ENCODE measurements around the gene DTL.

DTL gene

DNA sequence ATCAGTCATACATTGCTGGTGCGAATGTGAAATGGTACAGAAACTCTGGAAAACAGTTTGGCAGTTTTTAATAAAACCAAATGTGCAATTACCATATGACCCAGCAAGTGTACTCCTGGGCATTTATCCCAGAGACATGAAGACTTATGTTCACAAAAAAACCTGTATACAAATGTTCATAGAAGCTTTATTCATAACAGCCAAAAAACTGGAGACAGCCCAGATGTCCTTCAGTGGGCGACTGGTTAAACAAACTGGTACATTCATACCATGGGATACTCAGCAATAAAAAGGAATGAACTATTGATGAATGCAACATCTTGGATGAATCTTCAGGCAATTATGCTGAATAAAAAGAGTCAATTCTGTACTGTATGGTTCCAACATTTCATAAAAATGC is 97.8 kb downstream of the DTL start:
- TF ChIP-seq, protein P1, sequence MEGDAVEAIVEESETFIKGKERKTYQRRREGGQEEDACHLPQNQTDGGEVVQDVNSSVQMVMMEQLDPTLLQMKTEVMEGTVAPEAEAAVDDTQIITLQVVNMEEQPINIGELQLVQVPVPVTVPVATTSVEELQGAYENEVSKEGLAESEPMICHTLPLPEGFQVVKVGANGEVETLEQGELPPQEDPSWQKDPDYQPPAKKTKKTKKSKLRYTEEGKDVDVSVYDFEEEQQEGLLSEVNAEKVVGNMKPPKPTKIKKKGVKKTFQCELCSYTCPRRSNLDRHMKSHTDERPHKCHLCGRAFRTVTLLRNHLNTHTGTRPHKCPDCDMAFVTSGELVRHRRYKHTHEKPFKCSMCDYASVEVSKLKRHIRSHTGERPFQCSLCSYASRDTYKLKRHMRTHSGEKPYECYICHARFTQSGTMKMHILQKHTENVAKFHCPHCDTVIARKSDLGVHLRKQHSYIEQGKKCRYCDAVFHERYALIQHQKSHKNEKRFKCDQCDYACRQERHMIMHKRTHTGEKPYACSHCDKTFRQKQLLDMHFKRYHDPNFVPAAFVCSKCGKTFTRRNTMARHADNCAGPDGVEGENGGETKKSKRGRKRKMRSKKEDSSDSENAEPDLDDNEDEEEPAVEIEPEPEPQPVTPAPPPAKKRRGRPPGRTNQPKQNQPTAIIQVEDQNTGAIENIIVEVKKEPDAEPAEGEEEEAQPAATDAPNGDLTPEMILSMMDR (IDR thresholded peaks at IDR 0.05; ENCODE audit: insufficient read depth, low read length, poor library complexity, severe bottlenecking), result no peak
- Histone ChIP-seq H3K27me3 (replicated peaks; ENCODE audit: control insufficient read depth, insufficient read depth, low read length) (no peaks in the 10 kb centered on the region), H3K4me3 (replicated peaks; ENCODE audit: low read depth, low read length) (no peak overlapping the region), H3K36me3 (ENCODE audit: control insufficient read depth, insufficient read depth, low read length) (no peaks in the 10 kb centered on the region)
- DNase-seq (ENCODE audit: extremely low read depth, insufficient read length), result no peak

DNA sequence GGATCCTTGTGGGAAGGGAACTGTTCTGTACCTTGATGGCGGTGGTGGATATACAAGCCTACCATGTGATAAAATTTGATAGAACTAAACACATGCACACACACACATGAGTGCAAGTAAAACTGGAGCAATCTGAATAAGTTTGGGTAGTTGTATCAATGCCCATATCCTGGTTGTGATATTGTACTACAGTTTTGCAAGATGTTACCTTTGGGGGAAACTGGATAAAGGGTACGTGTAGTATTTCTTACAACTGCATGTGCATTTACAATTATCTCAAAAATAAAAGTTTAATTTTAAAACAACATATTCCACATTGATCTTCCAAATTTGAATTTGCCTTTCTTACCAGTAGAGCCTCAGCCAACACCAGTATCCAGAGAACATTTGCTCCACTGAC is 99.6 kb downstream of the DTL start:
- TF ChIP-seq, protein P1 (IDR thresholded peaks at IDR 0.05; ENCODE audit: insufficient read depth, low read length, poor library complexity, severe bottlenecking), result no peak
- no peak for DNase-seq (ENCODE audit: extremely low read depth, insufficient read length)
- Histone ChIP-seq H3K27me3 (replicated peaks; ENCODE audit: control insufficient read depth, insufficient read depth, low read length) (no peaks in the 10 kb centered on the region), H3K36me3 (ENCODE audit: control insufficient read depth, insufficient read depth, low read length) (no peaks in the 10 kb centered on the region), H3K4me3 (replicated peaks; ENCODE audit: low read depth, low read length) (no peak overlapping the region)

DNA sequence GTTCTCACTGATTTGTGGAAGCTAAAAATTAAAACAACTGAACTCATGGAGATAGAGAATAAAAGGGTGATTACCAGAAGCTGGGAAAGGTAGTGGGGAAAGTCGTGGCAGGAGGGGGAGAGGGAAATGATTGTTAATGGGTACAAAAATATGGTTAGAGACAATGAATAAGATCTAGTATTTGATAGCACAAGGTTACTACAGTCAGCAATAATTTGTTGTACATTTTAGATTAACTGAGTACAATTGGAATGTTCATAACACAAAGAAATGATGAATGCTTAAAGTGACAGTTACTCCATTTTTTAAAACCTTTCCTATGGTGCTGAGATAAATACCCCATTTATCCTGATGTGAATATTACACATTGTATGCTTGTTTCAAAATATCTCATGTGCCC is 102.3 kb downstream of the DTL start:
- Histone ChIP-seq H3K27me3 (replicated peaks; ENCODE audit: control insufficient read depth, insufficient read depth, low read length) (no peaks in the 10 kb centered on the region), H3K36me3 (ENCODE audit: control insufficient read depth, insufficient read depth, low read length) (no peaks in the 10 kb centered on the region), H3K4me3 (replicated peaks; ENCODE audit: low read depth, low read length) (no peak overlapping the region)
- TF ChIP-seq, protein P1 (IDR thresholded peaks at IDR 0.05; ENCODE audit: insufficient read depth, low read length, poor library complexity, severe bottlenecking), result no peak
- DNase-seq (ENCODE audit: extremely low read depth, insufficient read length), result no peak

DNA sequence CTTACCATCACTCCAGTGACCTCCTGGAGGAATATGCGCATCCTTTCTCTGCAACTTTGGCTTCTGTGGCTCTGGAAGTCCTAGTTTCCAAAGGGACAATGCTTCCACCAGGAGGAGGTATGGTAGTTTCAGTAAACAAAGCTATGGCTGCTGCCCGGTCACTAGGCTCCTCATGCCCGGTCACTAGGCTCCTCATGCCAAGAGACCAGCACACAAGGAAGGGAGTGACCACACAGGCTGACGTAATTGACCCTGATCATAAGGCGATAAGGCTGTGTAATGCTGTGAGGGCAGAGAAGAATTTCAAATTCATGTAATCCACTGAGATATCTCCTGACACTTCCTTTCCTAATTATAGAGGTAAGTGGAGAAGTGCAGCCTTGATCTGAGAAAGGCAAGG is 102.9 kb downstream of the DTL start:
- Histone ChIP-seq H3K4me3 (replicated peaks; ENCODE audit: low read depth, low read length) (no peak overlapping the region), H3K27me3 (replicated peaks; ENCODE audit: control insufficient read depth, insufficient read depth, low read length) (no peaks in the 10 kb centered on the region), H3K36me3 (ENCODE audit: control insufficient read depth, insufficient read depth, low read length) (no peaks in the 10 kb centered on the region)
- TF ChIP-seq, protein P1 (IDR thresholded peaks at IDR 0.05; ENCODE audit: insufficient read depth, low read length, poor library complexity, severe bottlenecking), result no peak
- DNase-seq (ENCODE audit: extremely low read depth, insufficient read length), result no peak

DNA sequence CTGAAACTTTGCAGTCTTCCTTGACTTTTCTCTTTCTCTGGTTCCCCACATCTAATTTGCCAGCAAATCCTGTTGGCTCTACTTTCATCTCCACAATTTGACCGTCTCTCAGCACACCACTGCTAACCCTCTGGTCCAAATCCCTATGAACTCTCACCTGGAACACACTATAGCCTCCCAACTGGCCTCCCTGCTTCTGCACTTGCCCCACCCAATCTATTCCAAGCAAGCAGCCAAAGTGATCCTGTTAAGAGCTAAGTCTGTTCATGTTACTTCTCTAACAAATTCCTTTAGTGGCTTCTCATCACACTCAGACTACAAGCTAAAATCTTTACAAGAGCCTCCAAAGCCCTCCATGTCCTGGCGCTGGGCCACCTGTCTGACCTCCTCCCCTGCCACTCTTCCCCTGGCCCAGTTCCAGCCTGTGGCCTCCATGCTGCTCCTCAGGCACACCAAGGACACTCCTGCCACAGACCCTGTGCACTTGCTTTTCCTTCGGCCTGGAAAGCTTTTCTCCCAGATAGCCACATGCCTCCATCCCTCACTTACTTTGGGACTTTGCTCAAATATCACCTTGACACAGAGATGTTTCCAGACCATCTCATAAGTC is 104.1 kb downstream of the DTL start:
- H3K36me3 ChIP-seq (ENCODE audit: control insufficient read depth, insufficient read depth, low read length), result no peaks in the 10 kb centered on the region
- TF ChIP-seq, protein P1 (IDR thresholded peaks at IDR 0.05; ENCODE audit: insufficient read depth, low read length, poor library complexity, severe bottlenecking), result no peak
- H3K27me3 ChIP-seq (replicated peaks; ENCODE audit: control insufficient read depth, insufficient read depth, low read length), result no peaks in the 10 kb centered on the region
- no peak for DNase-seq (ENCODE audit: extremely low read depth, insufficient read length)
- H3K4me3 ChIP-seq (replicated peaks; ENCODE audit: low read depth, low read length), result no peak overlapping the region

DNA sequence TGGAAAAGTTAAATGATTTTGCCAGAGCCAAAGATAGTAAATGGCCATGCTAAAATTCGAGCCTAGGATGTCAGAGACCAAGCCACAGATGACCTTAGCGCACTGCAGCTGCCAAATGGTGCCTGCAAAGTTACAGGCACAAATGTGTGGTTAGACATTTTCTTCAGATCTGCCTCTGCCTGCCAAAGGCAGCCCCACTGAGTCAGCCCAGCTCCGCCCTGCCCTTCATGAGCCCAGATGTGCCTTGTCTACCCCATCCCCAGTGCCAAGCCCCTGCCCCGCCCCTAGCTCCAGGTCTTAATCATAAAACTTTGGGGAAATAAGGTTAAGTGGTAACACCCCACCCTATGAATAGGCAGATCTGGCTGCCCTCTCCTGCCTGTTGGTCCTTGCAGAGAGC is 105.9 kb downstream of the DTL start:
- no peak for DNase-seq (ENCODE audit: extremely low read depth, insufficient read length)
- TF ChIP-seq, protein P1 (IDR thresholded peaks at IDR 0.05; ENCODE audit: insufficient read depth, low read length, poor library complexity, severe bottlenecking), result no peak
- Histone ChIP-seq H3K4me3 (replicated peaks; ENCODE audit: low read depth, low read length) (no peak overlapping the region), H3K36me3 (ENCODE audit: control insufficient read depth, insufficient read depth, low read length) (no peaks in the 10 kb centered on the region), H3K27me3 (replicated peaks; ENCODE audit: control insufficient read depth, insufficient read depth, low read length) (no peaks in the 10 kb centered on the region)

Measured in GM06990 (cell line).